Tongue (tissue), 2 donors: ENCODE measurements around the gene LGALS9. TPM values are rescaled to one million over a fixed set of nuclear protein-coding genes. Genes with fewer than 3 reads are reported as not detected.

Experiments
- DNase-seq: peaks from one replicate; pipeline ENCODE4 v3.0.0-alpha.2; 2015
- total RNA-seq: library from RNA; depleted of rRNA; stranded (reverse); fragments of >200 nt; gene quantifications from one replicate; pipeline ENCODE4 v1.2.3, GENCODE V29; 2014

Gene LGALS9
- total RNA-seq, 1 donor from 2014 or later, result 7.3 TPM

- DNase-seq, result no peak
Observed at GRCh38 chr17:27603421-27603770, 27.6 kb upstream of the LGALS9 start.

- DNase-seq, result no peak
Observed at GRCh38 chr17:27603880-27604794, 26.9 kb upstream of the LGALS9 start.

GRCh38 chr17:27605409-27605808 lies 25.6 kb upstream of the LGALS9 start:
- DNase-seq, result no peak

- no peak for DNase-seq
Observed at GRCh38 chr17:27607521-27608091, 23.4 kb upstream of the LGALS9 start.

GRCh38 chr17:27608328-27609230 lies 22.4 kb upstream of the LGALS9 start:
- no peak for DNase-seq

GRCh38 chr17:27609611-27610303 lies 21.2 kb upstream of the LGALS9 start:
- peak; percentile 36 for DNase-seq

- DNase-seq, result no peak
Observed at GRCh38 chr17:27610304-27610677, 20.7 kb upstream of the LGALS9 start.

- no peak for DNase-seq
Observed at GRCh38 chr17:27612160-27612770, 18.7 kb upstream of the LGALS9 start.

- no peak for DNase-seq
Observed at GRCh38 chr17:27613433-27613832, 17.6 kb upstream of the LGALS9 start.

- no peak for DNase-seq
Observed at GRCh38 chr17:27615121-27615520, 15.9 kb upstream of the LGALS9 start.

- DNase-seq, result no peak
Observed at GRCh38 chr17:27616414-27616813, 14.6 kb upstream of the LGALS9 start.

- DNase-seq, result no peak
Observed at GRCh38 chr17:27618417-27618816, 12.6 kb upstream of the LGALS9 start.

GRCh38 chr17:27620721-27621120 lies 10.3 kb upstream of the LGALS9 start:
- no peak for DNase-seq

- DNase-seq, result no peak
Observed at GRCh38 chr17:27621536-27621935, 9.5 kb upstream of the LGALS9 start.

- DNase-seq, result no peak
Observed at GRCh38 chr17:27621942-27622559, 8.9 kb upstream of the LGALS9 start.

GRCh38 chr17:27622986-27623385 lies 8.0 kb upstream of the LGALS9 start:
- DNase-seq, result peak; percentile 9

GRCh38 chr17:27623614-27624013 lies 7.4 kb upstream of the LGALS9 start:
- DNase-seq, result peak; percentile 45

GRCh38 chr17:27624539-27624938 lies 6.4 kb upstream of the LGALS9 start:
- peak; percentile 41 for DNase-seq

GRCh38 chr17:27625856-27626255 lies 5.1 kb upstream of the LGALS9 start:
- no peak for DNase-seq

- no peak for DNase-seq
Observed at GRCh38 chr17:27627514-27627913, 3.5 kb upstream of the LGALS9 start.

GRCh38 chr17:27628376-27628775 lies 2.6 kb upstream of the LGALS9 start:
- DNase-seq, result no peak
